Effector memory CD4-positive, alpha-beta T cell (primary cell): ENCODE results near the gene ANKRD13B.

ENCODE experiments used
- DNase-seq, 3 donors: peaks; one replicate each; pipeline ENCODE4 v3.0.0-alpha.2; 2020
- H3K27ac ChIP-seq: 2 replicates; pipeline ENCODE4 v1.7.0; 2013; ENCODE audit warnings: mild to moderate bottlenecking, low read length, moderate library complexity; ENCODE audit not compliant: insufficient read depth, poor library complexity, severe bottlenecking
- H3K27me3 ChIP-seq: replicated peaks from 2 replicates; pipeline ENCODE4 v1.7.0; 2013; ENCODE audit warnings: mild to moderate bottlenecking, low read length; ENCODE audit not compliant: insufficient read depth, control insufficient read depth, poor library complexity, severe bottlenecking
- H3K36me3 ChIP-seq: 2 replicates; pipeline ENCODE4 v1.7.0; 2013; ENCODE audit warnings: mild to moderate bottlenecking, low read length, moderate library complexity; ENCODE audit not compliant: control insufficient read depth, insufficient read depth
- H3K4me1 ChIP-seq: 2 replicates; pipeline ENCODE4 v1.7.0; 2013; ENCODE audit warnings: low read length, mild to moderate bottlenecking; ENCODE audit not compliant: control insufficient read depth, insufficient read depth, poor library complexity, severe bottlenecking
- H3K4me3 ChIP-seq: 2 replicates; pipeline ENCODE4 v1.7.0; 2013; ENCODE audit warnings: low read length, low read depth, mild to moderate bottlenecking; ENCODE audit not compliant: insufficient read depth, poor library complexity, severe bottlenecking
- H3K9me3 ChIP-seq: 2 replicates; pipeline ENCODE4 v1.7.0; 2013; ENCODE audit warnings: mild to moderate bottlenecking, low read length, moderate library complexity; ENCODE audit not compliant: control insufficient read depth

The ANKRD13B gene

DNA sequence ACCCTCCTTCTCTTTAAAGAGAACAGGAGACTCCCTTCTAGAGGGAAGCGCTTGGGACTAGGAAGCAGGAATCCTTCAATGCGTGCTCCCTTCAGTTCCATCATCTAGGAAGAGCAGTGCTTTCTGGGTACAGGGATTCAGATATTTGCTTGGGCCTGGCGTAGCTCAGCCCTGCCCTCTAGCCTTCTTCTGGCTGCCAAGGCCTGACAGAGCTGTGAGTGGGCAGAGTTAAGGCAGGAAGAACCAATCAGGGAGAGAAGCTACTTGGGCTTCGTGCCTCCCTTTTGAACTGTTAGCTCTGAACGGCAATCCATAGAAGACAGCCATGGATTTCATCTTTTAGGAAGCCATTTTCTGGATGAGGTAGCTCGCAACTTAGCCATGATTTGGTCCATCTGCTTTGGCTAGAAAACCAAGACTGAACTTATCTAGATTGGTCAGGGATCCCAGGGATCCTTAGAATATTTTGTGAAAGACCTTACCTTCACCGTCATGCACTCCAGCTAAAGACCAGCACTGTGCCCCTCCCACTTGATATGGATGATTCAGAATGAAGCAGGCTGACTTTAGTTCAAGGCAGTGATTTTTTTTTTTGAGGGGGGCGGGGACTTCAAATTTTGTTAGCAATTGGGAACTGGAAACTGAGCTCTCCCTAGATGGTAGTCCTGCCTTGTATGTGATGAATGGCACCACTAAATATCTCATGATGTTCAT is 32.3 kb downstream of the ANKRD13B start:
- no peak overlapping the region for H3K27ac ChIP-seq
- H3K27me3 ChIP-seq, result no peaks in the 10 kb centered on the region
- no peak for DNase-seq
- peaks cover 13% of the 10 kb centered on the region for H3K4me1 ChIP-seq
- no peaks in the 10 kb centered on the region for H3K9me3 ChIP-seq
- H3K4me3 ChIP-seq, result no peak overlapping the region
- peaks cover 5% of the 10 kb centered on the region for H3K36me3 ChIP-seq

DNA sequence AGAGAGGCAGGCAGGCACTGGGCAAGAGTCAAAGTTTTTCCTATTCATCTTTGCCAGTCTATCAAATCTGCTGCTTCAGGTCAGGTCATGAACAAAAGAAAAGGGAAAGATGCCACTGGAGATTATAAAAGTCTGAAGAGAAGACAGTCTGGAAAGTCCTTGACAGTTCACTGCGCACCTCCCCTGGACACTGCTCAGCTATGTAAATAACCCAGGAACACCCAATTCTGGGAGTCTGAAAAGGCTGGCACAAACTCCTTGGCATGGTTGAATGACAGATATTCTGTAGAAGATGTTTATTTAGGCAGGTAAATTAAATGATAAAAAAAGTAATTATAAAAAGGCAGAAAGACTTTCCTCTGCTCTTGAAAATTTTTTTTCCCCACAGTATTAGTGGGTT is 35.0 kb downstream of the ANKRD13B start:
- H3K4me3 ChIP-seq, result no peak overlapping the region

DNA sequence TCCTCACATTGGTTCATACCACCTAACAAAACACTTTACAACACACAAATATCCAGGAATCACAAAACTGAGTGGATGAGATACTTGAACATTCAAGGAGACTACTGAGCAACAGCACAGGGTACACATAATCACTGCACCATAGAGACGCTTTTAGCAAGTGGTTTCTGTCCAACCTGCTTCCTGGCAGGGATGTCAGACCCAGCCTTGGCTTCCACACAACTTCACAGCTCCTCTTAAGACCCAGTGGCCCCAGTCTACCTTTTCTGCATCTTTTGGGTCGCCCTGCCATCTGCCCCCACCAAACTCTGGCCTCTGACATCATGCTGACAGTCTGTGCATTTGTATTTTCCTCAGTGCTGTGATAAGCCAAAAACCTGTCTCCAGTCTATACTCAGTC is 35.7 kb downstream of the ANKRD13B start:
- Histone ChIP-seq H3K9me3 (no peaks in the 10 kb centered on the region), H3K27me3 (no peaks in the 10 kb centered on the region), H3K4me1 (no peaks in the 10 kb centered on the region), H3K4me3 (no peak overlapping the region), H3K27ac (no peak overlapping the region), H3K36me3 (peaks cover 33% of the 10 kb centered on the region)
- no peak for DNase-seq

More for the DNA sequence above, 35.0 kb downstream of the ANKRD13B start:
- peaks cover 33% of the 10 kb centered on the region for H3K36me3 ChIP-seq
- H3K4me1 ChIP-seq, result peaks cover 1% of the 10 kb centered on the region
- no peaks in the 10 kb centered on the region for H3K27me3 ChIP-seq
- no peaks in the 10 kb centered on the region for H3K9me3 ChIP-seq
- H3K27ac ChIP-seq, result no peak overlapping the region
- no peak for DNase-seq

DNA sequence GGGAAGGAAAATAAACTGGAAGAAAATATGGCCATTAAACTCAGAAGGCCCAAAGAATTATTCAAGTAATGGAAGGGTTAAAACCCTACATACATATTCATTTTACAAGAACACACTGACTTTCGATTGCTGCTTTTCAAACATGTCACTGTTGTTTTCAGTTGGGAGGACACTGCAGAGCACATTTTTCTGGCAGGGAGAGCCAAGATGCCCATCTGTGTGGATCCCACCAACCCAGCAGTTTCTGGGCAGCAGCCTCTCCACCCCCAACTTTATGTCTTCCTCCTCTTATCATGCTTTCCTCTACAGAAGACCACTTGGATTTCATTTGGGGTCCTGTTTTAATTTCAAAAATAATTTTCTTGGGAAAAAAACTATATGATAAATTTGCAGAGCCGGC is 36.9 kb downstream of the ANKRD13B start:
- H3K4me1 ChIP-seq, result no peaks in the 10 kb centered on the region
- H3K27me3 ChIP-seq, result no peaks in the 10 kb centered on the region
- H3K36me3 ChIP-seq, result peaks cover 41% of the 10 kb centered on the region

DNA sequence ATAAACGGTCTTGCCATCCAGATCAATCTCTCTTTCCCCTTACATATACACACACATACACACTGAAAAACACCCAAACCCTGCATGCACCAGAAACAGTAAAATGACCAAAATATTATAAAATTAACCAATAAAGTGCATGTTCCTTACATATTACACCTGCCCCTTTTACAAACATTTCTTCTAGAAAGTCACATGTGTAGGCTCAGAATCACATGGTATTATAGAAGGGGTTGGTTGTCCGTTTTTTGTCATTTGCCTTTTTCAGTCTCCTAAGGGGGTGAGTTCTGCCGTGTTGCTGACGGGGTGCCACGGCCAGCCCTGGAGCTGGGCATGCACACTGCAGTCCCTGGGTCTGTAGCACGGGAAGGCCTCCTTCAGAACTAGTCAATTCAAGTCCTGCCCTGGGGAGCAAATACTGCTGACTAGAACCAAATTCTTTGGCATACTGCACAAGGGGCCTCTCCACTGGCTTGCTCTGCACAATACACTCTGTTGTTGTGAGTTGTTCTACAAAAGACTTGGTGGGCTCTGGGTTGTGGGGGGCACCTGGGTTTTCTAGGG is 37.8 kb downstream of the ANKRD13B start:
- no peaks in the 10 kb centered on the region for H3K27me3 ChIP-seq
- H3K4me3 ChIP-seq, result no peak overlapping the region
- DNase-seq, result no peak
- peaks cover 42% of the 10 kb centered on the region for H3K36me3 ChIP-seq
- no peak overlapping the region for H3K27ac ChIP-seq
- no peaks in the 10 kb centered on the region for H3K4me1 ChIP-seq
- no peaks in the 10 kb centered on the region for H3K9me3 ChIP-seq

More for the DNA sequence above, 36.9 kb downstream of the ANKRD13B start:
- H3K27ac ChIP-seq, result no peak overlapping the region
- DNase-seq, result no peak
- no peaks in the 10 kb centered on the region for H3K9me3 ChIP-seq
- H3K4me3 ChIP-seq, result no peak overlapping the region

DNA sequence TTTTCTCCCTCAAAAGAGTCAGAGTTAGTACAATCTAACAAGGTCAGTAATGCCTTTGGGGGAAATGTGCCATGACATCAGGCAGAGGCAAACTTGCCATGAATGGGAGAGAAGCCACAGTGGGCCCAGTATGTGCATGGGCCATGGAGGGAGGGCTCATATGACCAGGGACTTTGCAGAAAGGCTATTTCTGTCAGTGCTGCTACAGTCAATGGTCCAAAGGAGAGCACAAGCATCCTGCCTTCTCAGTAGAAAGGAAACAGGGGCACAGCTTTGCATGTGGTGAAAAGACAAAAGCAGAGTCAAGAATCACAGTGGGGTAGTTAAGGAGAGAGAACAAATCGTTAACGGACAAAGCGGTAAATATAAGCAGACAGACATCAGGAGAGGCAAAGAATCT is 41.0 kb downstream of the ANKRD13B start:
- H3K4me1 ChIP-seq, result no peaks in the 10 kb centered on the region
- peaks cover 65% of the 10 kb centered on the region for H3K36me3 ChIP-seq
- no peak overlapping the region for H3K27ac ChIP-seq
- H3K4me3 ChIP-seq, result no peak overlapping the region
- H3K27me3 ChIP-seq, result no peaks in the 10 kb centered on the region
- H3K9me3 ChIP-seq, result no peaks in the 10 kb centered on the region
- no peak for DNase-seq

DNA sequence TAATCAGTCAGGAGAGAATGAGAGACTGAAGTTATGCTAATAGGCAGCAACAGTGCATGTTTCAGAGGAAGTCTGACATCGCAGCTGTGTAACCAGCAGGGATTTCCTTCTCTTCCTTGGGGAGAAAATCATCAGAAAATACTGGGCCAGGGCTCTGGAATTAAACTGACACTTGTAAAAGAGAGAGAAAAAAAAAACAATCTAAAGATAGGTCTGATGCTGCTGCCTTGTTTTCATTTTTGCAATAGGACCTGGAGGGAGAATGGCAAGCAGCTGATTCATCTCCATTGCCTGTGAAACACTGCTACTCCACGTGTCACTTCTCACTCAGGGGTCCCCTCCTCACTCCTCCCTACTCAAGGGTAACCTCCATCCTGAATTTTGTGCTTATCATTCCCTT is 47.5 kb downstream of the ANKRD13B start:
- no peak overlapping the region for H3K27ac ChIP-seq
- no peaks in the 10 kb centered on the region for H3K4me1 ChIP-seq
- DNase-seq, result no peak
- peaks cover 45% of the 10 kb centered on the region for H3K36me3 ChIP-seq
- H3K9me3 ChIP-seq, result no peaks in the 10 kb centered on the region
- H3K4me3 ChIP-seq, result no peak overlapping the region
- no peaks in the 10 kb centered on the region for H3K27me3 ChIP-seq

DNA sequence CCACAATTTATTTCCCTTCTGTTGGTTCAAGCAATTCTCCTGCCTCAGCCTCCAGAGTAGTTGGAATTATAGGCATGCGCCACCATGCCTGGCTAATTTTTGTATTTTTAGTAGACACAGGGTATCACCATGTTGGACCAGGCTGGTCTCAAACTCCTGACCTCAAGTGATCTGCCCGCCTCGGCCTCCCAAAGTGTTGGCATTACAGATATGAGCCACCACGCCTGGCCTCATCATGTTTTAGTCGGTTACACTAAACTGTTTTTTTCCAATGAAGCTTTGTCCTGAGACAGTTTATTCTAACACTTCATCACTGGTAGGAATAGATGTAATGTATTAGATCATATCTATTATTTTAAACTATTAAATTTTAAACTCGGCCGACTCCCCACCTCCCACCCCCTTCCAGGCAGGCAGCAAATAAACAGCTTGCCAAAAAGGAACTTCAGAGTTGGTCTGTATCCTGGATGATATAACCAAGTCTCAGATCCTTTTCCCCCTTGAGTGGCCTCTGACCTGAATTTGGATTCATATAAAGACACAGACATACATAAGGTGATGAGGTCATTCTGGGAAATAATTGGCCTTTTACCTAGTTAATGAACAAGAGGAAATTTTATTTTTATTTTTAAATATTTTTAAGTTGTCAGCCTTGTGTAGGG is 48.2 kb downstream of the ANKRD13B start:
- Histone ChIP-seq H3K4me3 (no peak overlapping the region), H3K4me1 (no peaks in the 10 kb centered on the region), H3K27me3 (no peaks in the 10 kb centered on the region), H3K9me3 (no peaks in the 10 kb centered on the region), H3K36me3 (peaks cover 44% of the 10 kb centered on the region), H3K27ac (no peak overlapping the region)
- DNase-seq, result no peak

DNA sequence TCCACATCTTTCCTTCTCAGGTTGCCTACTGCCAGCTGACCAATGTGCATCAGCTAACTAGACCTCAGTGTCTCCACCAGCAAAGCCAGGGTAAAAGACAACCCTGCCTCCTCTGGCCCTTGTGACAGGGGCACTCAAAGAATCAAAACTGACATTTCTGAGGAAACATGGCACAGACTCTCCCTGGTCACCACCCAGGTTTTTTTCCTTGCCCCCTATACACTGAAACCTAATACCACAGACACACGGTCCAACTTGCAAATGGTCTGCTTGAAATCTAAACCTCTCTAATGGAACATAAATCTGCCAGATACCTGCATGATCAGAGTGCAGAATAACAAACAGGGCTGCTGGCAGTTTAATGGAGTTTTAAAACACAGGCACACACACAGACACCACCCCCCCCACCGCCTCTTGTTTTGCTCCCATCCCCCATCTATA is 49.3 kb downstream of the ANKRD13B start:
- DNase-seq, result no peak
- no peaks in the 10 kb centered on the region for H3K4me1 ChIP-seq
- no peak overlapping the region for H3K27ac ChIP-seq
- no peaks in the 10 kb centered on the region for H3K9me3 ChIP-seq
- H3K4me3 ChIP-seq, result no peak overlapping the region
- no peaks in the 10 kb centered on the region for H3K27me3 ChIP-seq
- H3K36me3 ChIP-seq, result peaks cover 40% of the 10 kb centered on the region

DNA sequence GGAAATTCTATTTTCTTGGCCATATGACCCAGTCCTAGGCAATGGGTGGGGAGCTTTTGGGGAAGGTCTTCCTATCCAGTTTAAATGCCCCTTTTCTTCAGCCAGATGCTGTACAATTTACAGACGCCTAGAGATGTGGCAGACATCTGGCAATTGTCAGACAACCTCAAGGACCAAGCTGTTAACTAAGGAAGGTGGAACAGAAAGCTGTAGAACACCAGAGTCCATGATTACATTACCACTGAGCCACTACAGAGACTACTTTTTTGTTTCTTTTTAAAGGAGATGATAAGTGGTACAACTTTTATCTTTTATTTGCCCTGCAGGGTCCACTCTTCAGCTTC is 50.9 kb downstream of the ANKRD13B start:
- peaks cover 40% of the 10 kb centered on the region for H3K36me3 ChIP-seq
- H3K27ac ChIP-seq, result no peak overlapping the region
- no peak for DNase-seq
- H3K9me3 ChIP-seq, result no peaks in the 10 kb centered on the region
- H3K4me3 ChIP-seq, result no peak overlapping the region
- no peaks in the 10 kb centered on the region for H3K27me3 ChIP-seq
- H3K4me1 ChIP-seq, result no peaks in the 10 kb centered on the region
